Ovary (tissue), 9 donors: ENCODE data around the gene STARD7. TPM values are rescaled to one million over a fixed set of nuclear protein-coding genes. Genes with fewer than 3 reads are reported as not detected.

ENCODE experiments used
- DNase-seq, 5 donors: peaks; one replicate each; pipeline ENCODE4 v3.0.0-alpha.2; 2019 to 2020
- H3K27ac ChIP-seq, 2 donors: fragments of 200-600 bp; one replicate each; pipeline versions ENCODE4 v1.5.1 to v1.8.0; 2019 to 2022
- H3K27me3 ChIP-seq: fragments of 200-600 bp; one replicate; pipeline ENCODE4 v1.8.0; 2022
- H3K36me3 ChIP-seq: fragments of 200-600 bp; sonication (generic); one replicate; pipeline ENCODE4 v1.5.1; 2019
- H3K4me1 ChIP-seq: one replicate; pipeline ENCODE4 v1.8.1; 2013; ENCODE audit warnings: mild to moderate bottlenecking, moderate library complexity; ENCODE audit not compliant: insufficient read depth
- H3K4me3 ChIP-seq: fragments of 200-600 bp; sonication (generic); one replicate; pipeline ENCODE4 v1.5.1; 2017
- H3K9me3 ChIP-seq, 2 donors: fragments of 200-600 bp in 1 of 2; sonication (generic) in 1 of 2; one replicate each; pipeline versions ENCODE4 v1.5.1 to v1.8.1; 2013 to 2019; ENCODE audit warnings: mild to moderate bottlenecking in 1 of 2, moderate library complexity in 1 of 2
- CTCF ChIP-seq, 3 donors: fragments of 450-650 bp in 2 of 3; fragments of 200-600 bp in 1 of 3; IDR thresholded peaks; one replicate each; pipeline versions ENCODE4 v1.5.1 to v1.8.0; 2016 to 2022; ENCODE audit warnings: antibody characterized with exemption in 3 of 3, mild to moderate bottlenecking in 1 of 3
- EP300 ChIP-seq: sonication (generic); formaldehyde crosslinking; IDR thresholded peaks from one replicate; pipeline ENCODE4 v1.6.1; 2017; ENCODE audit warnings: antibody characterized with exemption
- POLR2A ChIP-seq: fragments of 450-650 bp; IDR thresholded peaks from one replicate; pipeline ENCODE4 v1.6.1; 2017; ENCODE audit warnings: antibody characterized with exemption, mild to moderate bottlenecking, moderate library complexity
- WGBS, 3 donors: extraction: QIAGEN DNeasy Blood & Tissue Kit in 1 of 3; methylation state at CpG; one replicate each; pipeline versions ENCODE4 v1.1.5 to v1.1.7; 2013 to 2017; 5-methylcytosine and 5-hydroxymethylcytosine counted together
- intact Hi-C, 4 donors: fragments of 100-400 bp; cut with DNase I; formaldehyde crosslinking; loops; one replicate each; pipeline versions ENCODE4 v1.11.0 to v1.15.1; 2022 to 2023
- polyA plus RNA-seq, 2 donors: library from polyadenylated mRNA; stranded (reverse); fragments of 200-250 nt in 1 of 2; fragments of 350-450 nt in 1 of 2; fragmentation: Illumina TruSeq in 1 of 2; extraction: RNeasy Lipid Tissue Mini Kit (QIAGEN cat#74804) in 1 of 2; gene quantifications; one replicate each; pipeline ENCODE4 v1.2.3, GENCODE V29; 2013 to 2014
- total RNA-seq, 7 donors: library from RNA; depleted of rRNA in 2 of 7; stranded (reverse); fragments of >200 nt in 2 of 7; fragmentation: NEBNext Ultra II Directional in 3 of 7; extraction: Animal tissue kit (Norgen Biotek cat#: 25700) in 3 of 7; gene quantifications; one replicate each; pipeline versions ENCODE4 v1.1.0 to v1.2.4, GENCODE V29; 2016 to 2023
- donor health status: DM: no; HTN: no; CAD: no; lungs with moderate emphysema.
- donor health status: DM: no; HTN: no; CAD: no.
- donor health status: Bipolar disorder and iron deficiency.
- donor health status: DM: yes; HTN: yes; CAD: no.
- donor health status: DM: no; HTN: no; CAD: no.
- donor health status: DM: yes; HTN: yes; CAD: no.

Gene STARD7
- total and polyA plus RNA-seq, 9 donors = 32.7 to 90.9 (median 73.8) TPM

- 61 to 74% (median 71%) methylated on average over 9 of the region's 9 CpGs for WGBS, 3 donors
- Histone ChIP-seq H3K27ac (no peak overlapping the region), H3K4me1 (peaks cover 7% of the 10 kb centered on the region), H3K9me3 (no peaks in the 10 kb centered on the region), H3K36me3 (no peaks in the 10 kb centered on the region), H3K27me3 (no peaks in the 10 kb centered on the region), H3K4me3 (no peak overlapping the region)
- no peak for TF ChIP-seq EP300
- no peak for TF ChIP-seq POLR2A
- intact Hi-C loops = no loop called here
- DNase-seq = peak in 1 of 5 donors; percentile 27
Measured at GRCh38 chr2:96249654-96250053, 41.0 kb upstream of the STARD7 start.

- intact Hi-C loops = no loop called here
- H3K9me3 ChIP-seq = no peaks in the 10 kb centered on the region
- TF ChIP-seq EP300 (no peak), CTCF (IDR thresholded peaks at IDR 0.05) (no peak), POLR2A (no peak)
- H3K4me1 ChIP-seq = peaks cover 7% of the 10 kb centered on the region
- no peak overlapping the region for H3K4me3 ChIP-seq
- DNase-seq = no peak
- 90 to 94% (median 93%) methylated on average over 4 of the region's 4 CpGs for WGBS, 3 donors
- H3K36me3 ChIP-seq = no peaks in the 10 kb centered on the region
- no peak overlapping the region for H3K27ac ChIP-seq
- no peaks in the 10 kb centered on the region for H3K27me3 ChIP-seq
Measured at GRCh38 chr2:96248624-96249023, 40.0 kb upstream of the STARD7 start.

- Histone ChIP-seq H3K27ac (no peak overlapping the region), H3K9me3 (no peaks in the 10 kb centered on the region), H3K27me3 (no peaks in the 10 kb centered on the region), H3K36me3 (no peaks in the 10 kb centered on the region), H3K4me3 (no peak overlapping the region), H3K4me1 (peaks cover 7% of the 10 kb centered on the region)
- intact Hi-C loops = no loop called here
- 82 to 88% (median 84%) methylated on average over 5 of the region's 5 CpGs for WGBS, 3 donors
- TF ChIP-seq POLR2A (no peak), EP300 (no peak), CTCF (IDR thresholded peaks at IDR 0.05) (no peak)
- no peak for DNase-seq
Measured at GRCh38 chr2:96247896-96248295, 39.3 kb upstream of the STARD7 start.

GRCh38 chr2:96247009-96247408, 38.4 kb upstream of the STARD7 start:
- no peak for DNase-seq
- H3K9me3 ChIP-seq = no peaks in the 10 kb centered on the region
- peaks cover 7% of the 10 kb centered on the region for H3K4me1 ChIP-seq
- intact Hi-C loops = no loop called here
- no peak overlapping the region for H3K4me3 ChIP-seq
- WGBS, 3 donors = 83 to 87% (median 87%) methylated on average over 3 of the region's 3 CpGs
- H3K27ac ChIP-seq = no peak overlapping the region
- no peak for TF ChIP-seq POLR2A
- no peak for TF ChIP-seq CTCF (IDR thresholded peaks at IDR 0.05)
- TF ChIP-seq EP300 = no peak
- no peaks in the 10 kb centered on the region for H3K36me3 ChIP-seq
- no peaks in the 10 kb centered on the region for H3K27me3 ChIP-seq

GRCh38 chr2:96245609-96246390, 37.2 kb upstream of the STARD7 start:
- intact Hi-C loops = no loop called here
- no peaks in the 10 kb centered on the region for H3K27me3 ChIP-seq
- TF ChIP-seq EP300 (no peak), CTCF (IDR thresholded peaks at IDR 0.05) (no peak), POLR2A (no peak)
- WGBS, 3 donors = 83 to 89% (median 88%) methylated on average over 8 of the region's 8 CpGs
- peaks cover 7% of the 10 kb centered on the region for H3K4me1 ChIP-seq
- no peak overlapping the region for H3K27ac ChIP-seq
- no peak for DNase-seq
- H3K9me3 ChIP-seq = no peaks in the 10 kb centered on the region
- H3K4me3 ChIP-seq = no peak overlapping the region
- H3K36me3 ChIP-seq = no peaks in the 10 kb centered on the region
